ENCODE results near the gene TNS1.

DNA sequence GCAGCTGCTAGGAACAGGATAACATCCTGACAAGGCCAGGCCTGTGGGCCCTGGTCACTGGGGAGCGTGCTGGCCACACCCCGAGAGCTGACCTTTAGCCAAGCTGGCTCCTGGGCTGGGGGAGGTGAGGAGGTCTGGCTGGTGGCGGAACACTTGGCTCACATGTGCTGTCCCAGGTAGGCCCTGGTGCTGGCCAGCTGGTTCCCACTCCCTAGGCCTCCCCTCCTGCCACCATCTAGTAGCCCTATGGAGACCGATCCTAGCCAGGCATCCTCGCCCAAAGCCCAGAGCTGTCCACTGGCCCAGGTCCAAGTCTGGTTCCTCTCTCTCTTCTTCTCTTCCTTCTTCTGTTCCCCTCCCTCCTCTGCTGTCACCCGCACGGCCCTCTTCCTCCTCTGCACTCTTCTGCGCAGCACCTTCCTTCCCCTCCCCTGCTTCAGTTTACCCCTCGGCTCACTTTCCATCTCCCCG, 52.4 kb downstream of the TNS1 start:
- TF ChIP-seq L3MBTL2 (conservative IDR thresholded peaks at IDR 0.05) (no peak), TARDBP (IDR thresholded peaks at IDR 0.05) (no peak), FOXM1 (IDR thresholded peaks at IDR 0.05; ENCODE audit: borderline replicate concordance) (no peak), BHLHE40 (IDR thresholded peaks at IDR 0.05; ENCODE audit: borderline replicate concordance) (no peak), ARNT (IDR thresholded peaks at IDR 0.05) (no peak), PKNOX1 (IDR thresholded peaks at IDR 0.05) (no peak), HDGF (IDR thresholded peaks at IDR 0.05; ENCODE audit: borderline replicate concordance) (no peak), FOXA1 (IDR thresholded peaks at IDR 0.05) (no peak), LEF1 (IDR thresholded peaks at IDR 0.05; ENCODE audit: borderline replicate concordance) (no peak)

Data from HEK293T (cell line).